OCI-M2 (cell line): ENCODE results near the gene CYBA.
"Not testable (repeated sequence)": the region's sequence is repeated elsewhere in the genome, so short reads cannot be mapped to it uniquely, and the experiment has no call there.

Source experiments
- DNase-seq: peaks from one replicate; lab custom pipeline; 2025; ENCODE audit not compliant: unreplicated experiment; lab: John Stamatoyannopoulos, UW

Gene CYBA

DNA sequence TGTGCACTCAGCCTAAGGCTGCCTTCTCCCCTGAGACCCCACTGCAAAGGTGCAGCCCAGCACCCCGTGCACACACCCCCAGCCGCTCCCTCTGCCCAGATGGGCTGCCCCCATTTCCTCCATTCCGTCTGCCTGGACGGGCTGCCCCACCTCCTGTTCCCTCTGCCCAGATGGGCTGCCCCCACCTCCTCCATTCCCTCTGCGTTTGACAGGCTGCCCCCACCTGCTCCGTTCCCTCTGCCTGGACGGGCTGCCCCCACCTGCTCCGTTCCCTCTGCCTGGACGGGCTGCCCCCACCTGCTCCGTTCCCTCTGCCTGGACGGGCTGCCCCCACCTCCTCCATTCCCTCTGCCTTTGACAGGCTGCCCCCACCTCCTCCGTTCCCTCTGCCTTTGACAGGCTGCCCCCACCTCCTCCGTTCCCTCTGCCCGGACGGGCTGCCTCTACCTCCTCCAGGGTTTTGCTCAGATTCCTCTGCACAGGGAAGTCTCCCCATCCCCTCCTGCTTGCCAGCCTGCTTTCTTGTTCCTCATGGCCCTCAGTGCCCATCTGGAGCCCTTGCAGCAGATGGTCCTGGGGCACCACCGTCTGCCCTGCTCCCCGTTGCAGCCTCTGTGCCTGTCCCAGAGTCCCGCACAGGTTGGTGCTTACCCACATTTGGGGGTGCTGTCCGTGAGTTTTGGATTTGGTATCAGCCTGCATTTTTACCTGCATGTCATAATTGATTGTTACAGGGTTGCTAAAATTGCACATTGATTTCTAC, 35.9 kb downstream of the CYBA start:
- no peak for DNase-seq

GRCh38 chr16:88613911-88614817, 36.7 kb downstream of the CYBA start:
- no peak for DNase-seq

GRCh38 chr16:88613293-88613692, 37.6 kb downstream of the CYBA start:
- no peak for DNase-seq

DNA sequence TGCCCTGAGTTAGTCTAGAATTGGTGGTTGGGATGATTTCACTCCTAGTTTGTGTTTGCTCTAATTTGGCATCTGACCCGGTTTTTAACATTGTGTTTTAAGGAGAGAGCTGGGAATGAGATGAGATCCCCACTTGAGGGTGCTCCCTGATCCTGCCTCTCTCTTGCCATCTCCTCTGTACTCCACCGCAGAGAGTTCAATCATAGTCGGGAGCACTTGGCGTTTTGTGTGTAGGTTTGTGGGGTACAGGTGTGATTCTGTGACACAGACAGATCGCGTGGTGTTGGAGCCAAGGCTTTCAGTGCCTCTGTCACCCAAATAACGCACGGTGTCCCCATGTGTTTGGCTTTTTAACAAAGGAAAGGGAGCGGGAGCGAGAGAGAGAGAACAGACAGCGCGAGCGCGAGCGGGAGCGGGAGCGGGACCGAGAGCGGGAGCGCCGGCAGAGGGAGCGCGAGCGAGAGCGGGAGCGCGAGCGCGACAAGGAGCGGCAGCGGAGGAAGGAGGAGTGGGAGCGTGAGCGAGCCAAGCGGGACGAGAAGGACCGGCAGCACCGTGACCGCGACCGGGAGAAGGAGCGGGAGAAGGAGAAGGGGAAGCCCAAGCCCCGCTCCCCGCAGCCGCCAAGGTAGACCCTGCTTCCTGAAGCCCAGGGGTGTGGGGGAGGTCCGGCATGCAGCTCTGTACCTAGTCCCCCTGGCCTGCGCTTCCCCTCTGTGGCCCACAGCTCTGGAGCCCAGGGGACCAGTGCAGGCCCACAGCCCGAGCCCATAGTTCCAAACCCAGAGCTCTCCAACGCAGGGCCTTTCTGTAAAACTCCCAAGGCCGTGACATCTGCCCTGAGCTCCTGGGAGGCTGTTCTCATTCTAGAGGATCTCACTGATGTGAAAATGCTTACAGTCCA, 39.7 kb downstream of the CYBA start:
- no peak for DNase-seq

GRCh38 chr16:88610080-88610479, 40.8 kb downstream of the CYBA start:
- no peak for DNase-seq

DNA sequence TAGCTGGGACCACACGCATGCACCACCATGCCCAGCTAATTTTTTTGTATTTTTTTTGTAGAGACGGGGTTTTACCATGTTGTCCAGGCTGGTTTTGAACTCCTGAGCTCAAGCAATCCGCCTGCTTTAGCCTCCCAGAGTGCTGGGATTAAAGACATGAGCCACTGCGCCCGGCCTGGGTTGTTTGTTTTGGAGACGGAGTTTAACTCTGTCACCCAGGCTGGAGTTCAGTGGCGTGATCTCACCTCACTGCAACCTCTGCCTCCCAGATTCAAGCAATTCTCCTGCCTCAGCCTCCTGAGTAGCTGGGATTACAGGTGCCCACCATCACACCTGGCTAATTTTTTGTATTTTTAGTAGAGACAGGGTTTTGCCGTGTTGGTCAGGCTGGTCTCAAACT, 41.4 kb downstream of the CYBA start:
- not testable (repeated sequence) for DNase-seq

DNA sequence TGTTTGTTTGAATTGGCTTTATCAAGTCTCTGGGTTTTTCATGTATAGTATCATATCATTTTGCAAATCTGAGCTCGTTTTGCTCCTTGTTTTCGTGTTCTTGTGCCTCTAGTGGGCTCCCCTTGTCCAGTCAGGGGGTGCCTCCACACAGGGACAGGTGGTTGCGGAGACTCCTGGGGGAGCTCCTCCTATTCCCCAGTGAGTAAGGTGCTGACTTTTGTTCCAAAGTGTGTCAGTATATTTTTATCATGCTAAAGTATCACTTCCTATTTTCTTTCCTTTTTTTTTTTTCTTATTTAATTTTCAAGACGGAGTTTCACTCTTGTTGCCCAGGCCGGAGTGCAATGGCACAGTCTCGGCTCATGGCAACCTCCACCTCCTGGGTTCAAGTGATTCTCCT, 42.8 kb downstream of the CYBA start:
- no peak for DNase-seq

DNA sequence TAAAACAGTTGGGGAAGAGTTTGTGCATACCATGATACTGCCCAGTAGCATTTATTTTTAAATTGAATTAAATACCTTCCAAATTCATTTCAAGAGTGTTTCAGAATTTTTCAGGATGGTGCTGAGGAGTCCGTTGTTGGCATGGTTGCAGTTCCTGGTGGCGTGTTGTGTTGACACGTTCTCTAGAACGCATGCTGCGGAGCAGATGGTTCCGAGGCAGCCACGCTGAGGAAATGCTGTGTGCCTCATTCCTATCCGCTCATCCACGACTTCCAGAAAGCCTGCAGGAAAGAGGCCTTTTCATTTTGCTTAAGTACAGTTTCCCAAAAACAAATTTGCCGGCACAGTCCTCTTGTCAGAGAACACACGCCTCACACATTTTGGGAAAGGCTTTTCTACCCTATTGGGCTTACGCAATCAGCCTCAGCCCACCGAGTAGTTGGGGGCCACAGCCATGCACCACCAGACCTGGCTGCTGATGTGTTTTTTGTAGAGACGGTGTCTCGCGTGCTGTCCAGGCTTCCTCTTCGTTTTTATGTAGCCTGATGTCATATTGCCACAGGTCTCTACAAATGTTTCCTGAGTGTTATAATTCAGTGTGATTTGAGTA, 44.6 kb downstream of the CYBA start:
- DNase-seq = no peak

GRCh38 chr16:88605186-88606147, 45.4 kb downstream of the CYBA start:
- no peak for DNase-seq

GRCh38 chr16:88602091-88602490, 48.8 kb downstream of the CYBA start:
- DNase-seq = no peak

DNA sequence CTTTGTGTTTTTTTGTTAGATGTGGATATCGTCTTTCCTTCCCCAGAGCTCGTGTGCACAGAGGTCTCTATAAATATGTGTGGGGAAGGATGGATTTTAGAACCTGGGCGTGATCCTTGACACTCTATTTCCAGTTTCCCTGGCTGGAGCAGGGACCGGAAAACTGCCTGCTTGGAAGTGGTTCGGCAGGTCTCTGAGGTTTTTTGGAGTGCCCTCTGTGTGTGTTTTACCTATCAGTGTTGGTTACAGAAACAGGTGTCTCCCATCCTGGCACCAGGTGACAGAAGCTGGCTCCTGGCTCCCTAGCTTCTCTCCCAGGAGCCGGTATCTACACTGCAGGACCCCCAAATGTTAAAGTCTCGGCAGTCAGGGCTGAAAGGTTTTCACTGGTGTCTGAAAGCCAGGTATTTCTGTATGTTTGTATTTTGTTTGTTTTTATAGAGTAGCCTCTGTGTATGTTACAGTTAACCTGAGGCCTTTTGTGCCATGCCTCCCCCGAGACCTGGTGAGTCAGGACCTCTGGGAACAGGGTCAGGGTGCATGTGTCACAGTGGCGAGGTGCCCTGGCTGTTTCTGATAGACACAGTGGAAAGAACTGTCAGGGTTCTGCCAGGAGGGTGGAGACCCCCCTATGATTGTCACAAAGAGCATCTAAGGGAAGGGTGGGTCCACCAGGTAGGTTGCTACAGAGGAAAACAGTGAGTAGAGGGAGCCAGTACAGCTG, 49.4 kb downstream of the CYBA start:
- DNase-seq = no peak

DNA sequence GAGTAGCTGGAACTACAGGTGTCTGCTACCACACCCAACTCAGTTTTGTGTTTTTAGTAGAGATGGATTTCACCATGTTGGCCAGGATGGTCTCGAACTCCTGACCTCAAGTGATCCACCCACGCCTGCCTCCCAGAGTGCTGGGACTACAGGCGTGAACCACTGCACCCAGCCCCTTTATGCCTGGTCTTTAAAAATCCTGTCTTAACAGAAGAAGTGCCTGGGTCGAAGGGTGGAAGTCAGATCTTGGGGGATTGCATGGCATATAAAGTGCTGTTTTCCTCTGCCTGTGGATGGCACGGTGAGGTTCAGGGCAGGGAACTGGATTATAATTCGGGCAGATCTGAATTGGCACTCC, 50.3 kb downstream of the CYBA start:
- no peak for DNase-seq

DNA sequence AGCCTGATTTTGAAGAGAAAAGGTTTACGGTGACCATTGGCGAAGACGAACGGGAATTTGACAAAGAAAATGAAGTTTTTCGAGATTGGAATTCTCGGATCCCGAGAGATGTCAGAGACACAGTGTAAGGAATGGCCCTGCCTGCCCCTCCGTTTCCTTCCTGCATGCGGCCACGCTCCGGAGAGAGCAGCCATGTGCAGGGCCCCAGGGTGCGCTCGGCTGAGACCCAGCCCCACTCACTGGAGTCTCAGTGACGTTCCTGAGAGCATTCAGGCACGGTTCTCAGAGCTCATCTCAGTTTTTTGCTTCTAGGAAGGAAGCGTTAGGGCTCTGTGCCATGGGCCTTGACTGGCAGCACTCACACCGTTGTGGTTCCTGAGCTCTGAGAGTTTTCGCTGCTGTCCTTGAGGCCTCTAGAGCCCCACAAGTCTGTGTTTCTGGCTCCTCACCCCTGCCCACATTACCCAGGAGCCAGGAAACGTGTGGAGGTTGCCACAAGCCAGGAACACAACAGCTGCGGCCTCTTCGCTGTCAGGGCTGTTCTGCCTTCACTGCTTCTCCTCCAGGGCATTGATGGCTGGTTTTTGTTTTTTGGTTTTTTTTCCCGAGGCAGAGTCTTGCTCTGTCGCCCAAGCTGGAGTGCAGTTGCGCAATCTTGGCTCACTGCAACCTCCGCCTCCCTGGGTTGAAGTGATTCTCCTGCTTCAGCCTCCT, 50.9 kb downstream of the CYBA start:
- no peak for DNase-seq

DNA sequence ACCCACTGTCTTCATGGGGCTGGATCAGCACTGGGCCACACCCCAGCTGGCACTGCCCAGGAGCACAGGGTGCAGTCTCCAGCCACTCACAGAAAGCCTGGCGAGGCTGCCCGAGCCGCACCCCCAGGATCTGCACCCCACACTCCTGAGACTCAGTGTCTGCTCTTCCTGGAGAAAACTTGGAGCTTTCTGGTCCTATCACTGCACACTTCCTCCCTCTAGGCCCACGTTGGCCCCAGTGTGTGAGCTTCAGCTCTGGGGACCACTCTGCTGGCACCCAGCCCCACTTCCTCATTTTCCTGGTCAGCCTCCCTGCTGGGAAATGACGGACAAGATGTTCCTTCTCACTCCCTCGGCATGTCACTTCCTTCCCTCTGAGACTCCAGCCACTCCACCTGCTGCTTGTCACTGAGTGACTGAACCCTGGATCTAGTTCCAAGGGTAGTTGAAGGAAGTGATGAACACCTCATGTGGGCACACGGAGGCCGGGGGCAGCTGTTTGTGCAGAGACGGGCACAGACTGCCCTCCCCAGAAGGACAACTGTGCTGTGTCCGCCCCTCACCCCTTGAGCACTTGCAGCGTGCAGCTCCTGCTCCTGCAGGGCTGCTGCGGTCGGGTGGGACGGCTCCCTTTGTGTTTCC, 51.6 kb downstream of the CYBA start:
- no peak for DNase-seq

DNA sequence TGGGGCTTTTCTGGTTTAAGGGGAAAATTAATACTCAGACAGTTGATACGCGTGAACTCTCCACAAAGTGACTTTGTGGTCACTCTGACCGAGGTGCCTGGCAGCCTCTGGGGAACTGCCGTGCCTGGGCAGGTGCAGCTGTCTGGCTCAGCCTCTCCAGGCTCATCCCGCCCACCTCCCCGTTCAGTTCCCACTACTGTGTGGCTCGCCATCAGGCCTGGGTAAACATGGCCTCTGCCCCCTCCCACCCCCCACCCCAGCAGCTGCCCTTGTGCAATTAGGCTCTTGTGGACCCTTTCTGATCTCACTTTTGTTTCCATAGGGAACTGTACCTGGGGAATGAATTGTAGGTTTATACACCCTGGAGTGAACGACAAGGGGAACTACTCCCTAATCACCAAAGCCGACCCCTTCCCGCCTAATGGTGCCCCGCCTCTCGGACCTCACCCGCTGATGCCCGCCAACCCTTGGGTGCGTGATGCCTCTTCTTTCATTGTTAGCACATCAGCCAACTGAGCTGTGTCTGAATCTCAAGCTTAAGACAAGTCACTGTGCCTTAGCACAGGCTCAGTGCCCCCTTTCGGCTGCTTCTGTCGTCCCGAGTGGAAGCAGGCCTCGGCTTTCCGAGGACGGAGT, 52.9 kb downstream of the CYBA start:
- DNase-seq = no peak

DNA sequence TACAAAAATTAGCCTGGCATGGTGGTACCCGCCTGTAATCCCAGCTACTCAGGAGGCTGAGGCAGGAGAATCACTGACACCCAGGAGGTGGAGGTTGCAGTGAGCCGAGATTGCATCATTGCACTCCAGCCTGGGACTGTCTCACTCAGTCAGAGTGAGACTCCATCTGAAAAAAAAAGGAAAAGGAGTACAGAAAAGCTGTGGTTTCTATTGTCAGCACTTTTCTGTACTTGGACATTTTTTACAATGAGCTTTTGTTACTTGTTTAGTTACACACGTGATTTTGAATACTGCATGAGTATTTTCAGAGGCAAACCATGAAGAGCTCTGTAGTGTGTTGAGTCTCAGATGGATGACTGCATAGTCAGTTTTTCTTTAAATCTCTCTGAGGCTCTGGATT, 54.4 kb downstream of the CYBA start:
- no peak for DNase-seq

DNA sequence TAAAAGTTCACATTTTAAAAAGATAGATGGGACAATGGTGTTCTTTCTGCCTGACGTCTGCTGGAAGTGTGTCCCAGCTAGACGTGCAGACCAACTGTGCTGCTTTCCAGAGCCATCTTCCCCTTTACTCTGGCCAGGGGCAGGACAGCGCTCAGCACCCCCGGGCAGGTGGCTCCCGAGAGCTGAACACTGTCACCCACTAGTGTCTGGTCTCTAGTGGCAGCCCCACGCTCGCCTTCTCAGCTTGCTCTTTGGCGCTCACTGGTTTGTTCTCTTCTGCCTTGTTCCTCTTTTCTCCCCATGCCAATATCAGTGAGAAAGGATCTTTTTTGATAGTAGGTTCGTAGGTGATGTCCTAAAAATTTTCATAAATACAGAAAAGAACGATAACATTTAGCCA, 54.9 kb downstream of the CYBA start:
- no peak for DNase-seq

DNA sequence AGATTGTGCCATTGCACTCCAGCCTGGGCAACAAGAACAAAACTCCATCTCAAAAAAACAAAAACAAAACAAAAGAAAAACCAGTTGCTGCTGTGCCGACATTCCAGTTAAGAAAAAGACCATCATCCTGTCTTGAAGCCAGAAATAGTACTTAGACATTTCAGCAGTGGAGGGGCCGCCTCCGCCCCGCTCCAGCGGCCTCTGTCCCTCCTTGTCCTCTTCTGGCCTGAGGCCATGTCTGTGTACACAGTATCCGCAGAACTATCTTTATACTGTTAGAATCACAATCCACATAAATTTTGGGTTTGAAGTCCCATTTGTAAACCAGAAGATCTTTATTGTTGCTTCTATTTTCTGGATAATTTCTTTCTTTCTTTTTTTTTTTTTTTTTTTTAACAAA, 55.8 kb downstream of the CYBA start:
- DNase-seq = no peak
